Lung (tissue), 13 donors: ENCODE data around the gene GCNT2. TPM values are rescaled to one million over a fixed set of nuclear protein-coding genes. Genes with fewer than 3 reads are reported as not detected.

ENCODE experiments used
- ATAC-seq: fragments of 200-7000 bp; cut with Tn5 transposase; one replicate; pipeline ENCODE4 v1.9.1; 2020; ENCODE audit warnings: moderate number of reproducible peaks; ENCODE audit not compliant: insufficient read depth, low FRiP score
- DNase-seq, 3 donors: peaks; one replicate each; pipeline ENCODE4 v3.0.0-alpha.2; 2013 to 2017
- H3K27ac ChIP-seq, 2 donors: one replicate each; pipeline ENCODE4 v1.5.1; 2013; ENCODE audit warnings: mild to moderate bottlenecking in 2 of 2, moderate library complexity in 2 of 2, control low read depth in 1 of 2, inconsistent platforms in 1 of 2, low read depth in 1 of 2, low read length in 1 of 2
- H3K27me3 ChIP-seq, 3 donors: one replicate each; pipeline ENCODE4 v1.5.1; 2013; ENCODE audit warnings: low read length in 2 of 3; ENCODE audit not compliant: control insufficient read depth in 3 of 3, insufficient read depth in 3 of 3
- H3K36me3 ChIP-seq, 4 donors: one replicate each; pipeline ENCODE4 v1.5.1; 2013; ENCODE audit warnings: low read length in 4 of 4, mild to moderate bottlenecking in 1 of 4, moderate library complexity in 1 of 4; ENCODE audit not compliant: control insufficient read depth in 4 of 4, insufficient read depth in 4 of 4
- H3K4me1 ChIP-seq, 5 donors: one replicate each; pipeline ENCODE4 v1.5.1; 2013; ENCODE audit warnings: low read length in 5 of 5, mild to moderate bottlenecking in 2 of 5, moderate library complexity in 1 of 5; ENCODE audit not compliant: control insufficient read depth in 5 of 5, insufficient read depth in 5 of 5
- H3K4me3 ChIP-seq: one replicate; pipeline ENCODE4 v1.5.1; 2013; ENCODE audit warnings: mild to moderate bottlenecking, control low read depth, moderate library complexity
- H3K9ac ChIP-seq, 2 donors: one replicate each; pipeline ENCODE4 v1.5.1; 2013; ENCODE audit warnings: low read length in 2 of 2, control low read depth in 1 of 2; ENCODE audit not compliant: insufficient read depth in 1 of 2
- H3K9me3 ChIP-seq, 4 donors: one replicate each; pipeline ENCODE4 v1.5.1; 2013; ENCODE audit warnings: low read length in 3 of 4, mild to moderate bottlenecking in 1 of 4, moderate library complexity in 1 of 4; ENCODE audit not compliant: control insufficient read depth in 4 of 4, insufficient read depth in 3 of 4
- CTCF ChIP-seq: IDR thresholded peaks from 2 replicates; pipeline ENCODE4 v1.5.1; 2012; ENCODE audit warnings: mild to moderate bottlenecking; ENCODE audit errors: control extremely low read depth, extremely low read depth
- WGBS, 2 donors: extraction: QIAGEN DNeasy Blood & Tissue Kit; methylation state at CpG; one replicate each; pipeline ENCODE4 v1.1.7; 2013; 5-methylcytosine and 5-hydroxymethylcytosine counted together
- polyA plus RNA-seq, 2 donors: library from polyadenylated mRNA; stranded (reverse); fragments of 200-250 nt; gene quantifications; one replicate each; pipeline ENCODE4 v1.2.1, GENCODE V29; 2013
- small RNA-seq: library from RNA; depleted of rRNA; stranded (forward); fragments of <200 nt; gene quantifications from one replicate; pipeline ENCODE3, GENCODE V24; 2014; ENCODE audit warnings: low replicate concordance
- total RNA-seq, 2 donors: library from RNA; depleted of rRNA in 1 of 2; stranded (reverse); fragments of >200 nt in 1 of 2; gene quantifications; one replicate each; pipeline ENCODE4 v1.2.1, GENCODE V29; 2014 to 2021
- donor health status: control.
- donor health status: control.
- donor health status: Bipolar disorder and iron deficiency.
- donor health status: healthy.
- donor health status: DM: yes; HTN: yes; CAD: no.

The GCNT2 gene
- total and polyA plus RNA-seq, 4 donors = 7.8 to 57.4 (median 15.7) TPM

- Histone ChIP-seq H3K4me3 (no peak overlapping the region), H3K4me1 (peaks cover 0 to 4% (median 0%) of the 10 kb centered on the region in 5 donors), H3K27ac (no peak overlapping the region), H3K9me3 (no peaks in the 10 kb centered on the region), H3K27me3 (no peaks in the 10 kb centered on the region), H3K9ac (no peak overlapping the region), H3K36me3 (no peaks in the 10 kb centered on the region)
- no peak for ATAC-seq
- TF ChIP-seq CTCF = no peak
- 84 to 86% methylated on average over 6 of the region's 6 CpGs for WGBS, 2 donors
- no peak for DNase-seq
These were observed 147.2 kb downstream of the GCNT2 start for GRCh38 chr6:10668126-10668917.

- no peak for DNase-seq
- no peaks in the 10 kb centered on the region for H3K36me3 ChIP-seq
- no peaks in the 10 kb centered on the region for H3K27me3 ChIP-seq
- 94 to 97% methylated on average over 7 of the region's 7 CpGs for WGBS, 2 donors
- no peaks in the 10 kb centered on the region for H3K9me3 ChIP-seq
- no peak for ATAC-seq
- H3K4me1 ChIP-seq = peaks cover 0 to 4% (median 0%) of the 10 kb centered on the region in 5 donors
- H3K27ac ChIP-seq = no peak overlapping the region
- no peak for TF ChIP-seq CTCF
- H3K4me3 ChIP-seq = no peak overlapping the region
- H3K9ac ChIP-seq = no peak overlapping the region
These were observed 155.3 kb downstream of the GCNT2 start for GRCh38 chr6:10676403-10676802.

- Histone ChIP-seq H3K4me1 (no peaks in the 10 kb centered on the region), H3K36me3 (no peaks in the 10 kb centered on the region), H3K27me3 (no peaks in the 10 kb centered on the region), H3K27ac (no peak overlapping the region), H3K9ac (no peak overlapping the region), H3K9me3 (no peaks in the 10 kb centered on the region), H3K4me3 (no peak overlapping the region)
- no peak for ATAC-seq
- no peak for TF ChIP-seq CTCF
- 87 to 97% methylated on average over 4 of the region's 4 CpGs for WGBS, 2 donors
- DNase-seq = no peak
These were observed 157.3 kb downstream of the GCNT2 start for GRCh38 chr6:10678456-10678855.

Small RNA genes lying within 50 kb of the gene (small RNA-seq; reads per million reads assigned to genes)
- gene RF00019 = not detected

Other genes starting within 250 kb of the GCNT2 start
- 1 to 10 TPM in 1 of 2 donors, under 1 TPM in 1; 0.14 to 2.7 TPM for gene TFAP2A, start 106.3 kb upstream of the GCNT2 start, total RNA-seq
- gene TFAP2A, start 106.3 kb upstream of the GCNT2 start, polyA plus RNA-seq = under 1 TPM; 0.55 to 0.73 TPM
- 1 to 10 TPM; 1.3 to 3.5 TPM for gene C6orf52, start 173.3 kb downstream of the GCNT2 start, total RNA-seq
- 1 to 10 TPM; 1.3 to 2.5 TPM for gene C6orf52, start 173.3 kb downstream of the GCNT2 start, polyA plus RNA-seq
- gene PAK1IP1, start 173.6 kb downstream of the GCNT2 start, total RNA-seq = 10 to 100 TPM in 1 of 2 donors, 1 to 10 TPM in 1; 6.1 to 10.7 TPM
- gene PAK1IP1, start 173.6 kb downstream of the GCNT2 start, polyA plus RNA-seq = 10 to 100 TPM; 11.3 to 16.9 TPM
- 10 to 100 TPM; 52.8 to 78.7 TPM for gene TMEM14C, start 201.7 kb downstream of the GCNT2 start, total RNA-seq
- 100 to 1,000 TPM in 1 of 2 donors, 10 to 100 TPM in 1; 77.9 to 173 TPM for gene TMEM14C, start 201.7 kb downstream of the GCNT2 start, polyA plus RNA-seq
- gene TMEM14B, start 226.5 kb downstream of the GCNT2 start, total RNA-seq = 10 to 100 TPM; 47.2 to 77.6 TPM
- gene TMEM14B, start 226.5 kb downstream of the GCNT2 start, polyA plus RNA-seq = 100 to 1,000 TPM in 1 of 2 donors, 10 to 100 TPM in 1; 45.6 to 112 TPM